ENCODE data around the gene FCHSD1. TPM values are rescaled to one million over a fixed set of nuclear protein-coding genes. Genes with fewer than 3 reads are reported as not detected.

Gene FCHSD1
- total and polyA plus RNA-seq, 10 of the 15 experiments (the other 5 are each of a cell fraction or from before 2014, with no cell fraction given): 0.97 to 22.8 (median 10.7) TPM

GRCh38 chr5:141618804-141619554 is 32.2 kb downstream of the FCHSD1 start, which contains the start of gene DIAPH1 (continued):
- TF ChIP-seq, protein P1, sequence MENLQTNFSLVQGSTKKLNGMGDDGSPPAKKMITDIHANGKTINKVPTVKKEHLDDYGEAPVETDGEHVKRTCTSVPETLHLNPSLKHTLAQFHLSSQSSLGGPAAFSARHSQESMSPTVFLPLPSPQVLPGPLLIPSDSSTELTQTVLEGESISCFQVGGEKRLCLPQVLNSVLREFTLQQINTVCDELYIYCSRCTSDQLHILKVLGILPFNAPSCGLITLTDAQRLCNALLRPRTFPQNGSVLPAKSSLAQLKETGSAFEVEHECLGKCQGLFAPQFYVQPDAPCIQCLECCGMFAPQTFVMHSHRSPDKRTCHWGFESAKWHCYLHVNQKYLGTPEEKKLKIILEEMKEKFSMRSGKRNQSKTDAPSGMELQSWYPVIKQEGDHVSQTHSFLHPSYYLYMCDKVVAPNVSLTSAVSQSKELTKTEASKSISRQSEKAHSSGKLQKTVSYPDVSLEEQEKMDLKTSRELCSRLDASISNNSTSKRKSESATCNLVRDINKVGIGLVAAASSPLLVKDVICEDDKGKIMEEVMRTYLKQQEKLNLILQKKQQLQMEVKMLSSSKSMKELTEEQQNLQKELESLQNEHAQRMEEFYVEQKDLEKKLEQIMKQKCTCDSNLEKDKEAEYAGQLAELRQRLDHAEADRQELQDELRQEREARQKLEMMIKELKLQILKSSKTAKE (IDR thresholded peaks at IDR 0.05; ENCODE audit: low read depth, poor library complexity, severe bottlenecking): peak; percentile 46
- TF ChIP-seq IRF5 (IDR thresholded peaks at IDR 0.05; ENCODE audit: borderline replicate concordance) (no peak), ZBED1 (IDR thresholded peaks at IDR 0.05; ENCODE audit: borderline replicate concordance) (no peak), GATAD2B (conservative IDR thresholded peaks at IDR 0.05; ENCODE audit: low read depth) (peak; percentile 88; the same call in 1 of the 2 replicates), ATF3 (IDR thresholded peaks at IDR 0.05; ENCODE audit: borderline replicate concordance, extremely low read depth, low read depth, low read length) (peak; percentile 73; the same call in 1 of the 2 replicates), NKRF (conservative IDR thresholded peaks at IDR 0.05) (peak; percentile 78; the same call in 1 of the 2 replicates), CEBPB (IDR thresholded peaks at IDR 0.05; ENCODE audit: borderline replicate concordance in 1 of 2, low read depth in 2 of 2, low read length in 2 of 2) (no peak), ESRRA (IDR thresholded peaks at IDR 0.05; ENCODE audit: low read length) (no peak), CREM (IDR thresholded peaks at IDR 0.05; ENCODE audit: low read depth) (peak; percentile 75; the same call in 1 of the 2 replicates), ZNF24 (IDR thresholded peaks at IDR 0.05) (peak; percentile 46; the same call in 1 of the 2 replicates), ASH2L (IDR thresholded peaks at IDR 0.05; ENCODE audit: borderline replicate concordance, low read depth) (no peak), HCFC1 (IDR thresholded peaks at IDR 0.05; ENCODE audit: low read length) (peak; percentile 78), POLR2AphosphoS2 (IDR thresholded peaks at IDR 0.05; ENCODE audit: low read depth, low read length) (peak; percentile 65; the same call in 1 of the 2 replicates), RAD21 (IDR thresholded peaks at IDR 0.05; ENCODE audit: insufficient read depth, low read depth, low read length) (peak; percentile 80), USF1 (IDR thresholded peaks at IDR 0.05; ENCODE audit: borderline replicate concordance, extremely low read length, insufficient read depth, low read depth, low read length) (peak; percentile 84), RCOR1 (conservative IDR thresholded peaks at IDR 0.05; ENCODE audit: low read depth, low read length) (no peak), BMI1 (IDR thresholded peaks at IDR 0.05; ENCODE audit: borderline replicate concordance) (no peak)
- TF ChIP-seq, protein P2, sequence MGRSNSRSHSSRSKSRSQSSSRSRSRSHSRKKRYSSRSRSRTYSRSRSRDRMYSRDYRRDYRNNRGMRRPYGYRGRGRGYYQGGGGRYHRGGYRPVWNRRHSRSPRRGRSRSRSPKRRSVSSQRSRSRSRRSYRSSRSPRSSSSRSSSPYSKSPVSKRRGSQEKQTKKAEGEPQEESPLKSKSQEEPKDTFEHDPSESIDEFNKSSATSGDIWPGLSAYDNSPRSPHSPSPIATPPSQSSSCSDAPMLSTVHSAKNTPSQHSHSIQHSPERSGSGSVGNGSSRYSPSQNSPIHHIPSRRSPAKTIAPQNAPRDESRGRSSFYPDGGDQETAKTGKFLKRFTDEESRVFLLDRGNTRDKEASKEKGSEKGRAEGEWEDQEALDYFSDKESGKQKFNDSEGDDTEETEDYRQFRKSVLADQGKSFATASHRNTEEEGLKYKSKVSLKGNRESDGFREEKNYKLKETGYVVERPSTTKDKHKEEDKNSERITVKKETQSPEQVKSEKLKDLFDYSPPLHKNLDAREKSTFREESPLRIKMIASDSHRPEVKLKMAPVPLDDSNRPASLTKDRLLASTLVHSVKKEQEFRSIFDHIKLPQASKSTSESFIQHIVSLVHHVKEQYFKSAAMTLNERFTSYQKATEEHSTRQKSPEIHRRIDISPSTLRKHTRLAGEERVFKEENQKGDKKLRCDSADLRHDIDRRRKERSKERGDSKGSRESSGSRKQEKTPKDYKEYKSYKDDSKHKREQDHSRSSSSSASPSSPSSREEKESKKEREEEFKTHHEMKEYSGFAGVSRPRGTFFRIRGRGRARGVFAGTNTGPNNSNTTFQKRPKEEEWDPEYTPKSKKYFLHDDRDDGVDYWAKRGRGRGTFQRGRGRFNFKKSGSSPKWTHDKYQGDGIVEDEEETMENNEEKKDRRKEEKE (IDR thresholded peaks at IDR 0.05): peak; percentile 84
